Neuronal stem cell (in vitro differentiated cells): Measurements from ENCODE around the gene DHRS1.

Experiments
- DNase-seq: peaks from one replicate; pipeline ENCODE4 v3.0.0-alpha.2; 2013; ENCODE audit warnings: low spot score
- H2AFZ ChIP-seq: one replicate; pipeline ENCODE4 v1.6.1; 2013; ENCODE audit warnings: mild to moderate bottlenecking, low read length, inconsistent platforms
- H2AK5ac ChIP-seq: 2 replicates; pipeline ENCODE4 v1.6.1; 2013; ENCODE audit warnings: low read depth, mild to moderate bottlenecking, inconsistent platforms, low read length, moderate library complexity, mixed read lengths
- H2BK120ac ChIP-seq: 2 replicates; pipeline ENCODE4 v1.6.1; 2013; ENCODE audit warnings: low read depth, mild to moderate bottlenecking, inconsistent platforms, low read length, moderate library complexity, mixed read lengths
- H2BK12ac ChIP-seq: one replicate; pipeline ENCODE4 v1.6.1; 2013; ENCODE audit warnings: low read length, inconsistent platforms
- H2BK15ac ChIP-seq: 2 replicates; pipeline ENCODE4 v1.6.1; 2013; ENCODE audit warnings: mild to moderate bottlenecking, low read length, inconsistent platforms, mixed read lengths
- H2BK5ac ChIP-seq: one replicate; pipeline ENCODE4 v1.6.1; 2013; ENCODE audit warnings: inconsistent platforms, mild to moderate bottlenecking, low read length, moderate library complexity
- H3K14ac ChIP-seq: one replicate; pipeline ENCODE4 v1.6.1; 2013; ENCODE audit warnings: low read length, inconsistent platforms
- H3K18ac ChIP-seq: 2 replicates; pipeline ENCODE4 v1.6.1; 2013; ENCODE audit warnings: low read length, inconsistent platforms
- H3K23ac ChIP-seq: 2 replicates; pipeline ENCODE4 v1.6.1; 2013; ENCODE audit warnings: low read depth, mild to moderate bottlenecking, mixed read lengths, low read length, inconsistent platforms; ENCODE audit not compliant: poor library complexity
- H3K27ac ChIP-seq: replicated peaks from 3 replicates; pipeline ENCODE4 v1.5.1; 2013; ENCODE audit warnings: low read length, inconsistent platforms
- H3K27me3 ChIP-seq, 3 experiments: 2 replicates each; pipeline ENCODE4 v1.6.1; 2013; ENCODE audit warnings: low read length in 3 of 3, mild to moderate bottlenecking in 2 of 3, inconsistent platforms in 1 of 3, low read depth in 1 of 3, mixed read lengths in 1 of 3, moderate library complexity in 1 of 3; ENCODE audit not compliant: control insufficient read depth in 3 of 3, insufficient read depth in 3 of 3
- H3K36me3 ChIP-seq, 2 donors: replicated peaks in 1 of 2; 2 replicates each; pipeline ENCODE4 v1.6.1; 2013; ENCODE audit warnings: low read length in 2 of 2; ENCODE audit not compliant: control insufficient read depth in 2 of 2, insufficient read depth in 2 of 2
- H3K4ac ChIP-seq: 2 replicates; pipeline ENCODE4 v1.6.1; 2013; ENCODE audit warnings: inconsistent platforms, mild to moderate bottlenecking, low read length, moderate library complexity
- H3K4me1 ChIP-seq, 2 donors: 1 replicate in 1 of 2; 2 replicates in 1 of 2; pipeline ENCODE4 v1.6.1; 2013; ENCODE audit warnings: low read length in 2 of 2, low read depth in 1 of 2; ENCODE audit not compliant: control insufficient read depth in 2 of 2, insufficient read depth in 1 of 2
- H3K4me2 ChIP-seq: one replicate; pipeline ENCODE4 v1.6.1; 2013; ENCODE audit warnings: mild to moderate bottlenecking, low read length, inconsistent platforms; ENCODE audit not compliant: insufficient read depth, poor library complexity, severe bottlenecking
- H3K4me3 ChIP-seq, 2 donors: 2 replicates each; pipeline ENCODE4 v1.5.1; 2013; ENCODE audit warnings: low read length in 2 of 2, mild to moderate bottlenecking in 2 of 2, inconsistent platforms in 1 of 2, moderate library complexity in 1 of 2
- H3K79me1 ChIP-seq: one replicate; pipeline ENCODE4 v1.6.1; 2013; ENCODE audit warnings: low read depth, mild to moderate bottlenecking, inconsistent platforms, low read length, moderate library complexity
- H3K9ac ChIP-seq: one replicate; pipeline ENCODE4 v1.6.1; 2013; ENCODE audit warnings: mild to moderate bottlenecking, low read depth, low read length, inconsistent platforms; ENCODE audit not compliant: poor library complexity
- H3K9me3 ChIP-seq, 2 donors: replicated peaks in 1 of 2; 2 replicates each; pipeline versions ENCODE3 to v1.6.1; 2013; ENCODE audit warnings: low read length in 2 of 2, mild to moderate bottlenecking in 2 of 2, inconsistent platforms in 1 of 2, low read depth in 1 of 2, mixed read lengths in 1 of 2, moderate library complexity in 1 of 2; ENCODE audit not compliant: control insufficient read depth in 2 of 2, insufficient read depth in 1 of 2
- H4K8ac ChIP-seq: one replicate; pipeline ENCODE4 v1.6.1; 2013; ENCODE audit warnings: low read depth, mild to moderate bottlenecking, inconsistent platforms, low read length, moderate library complexity
- H4K91ac ChIP-seq: one replicate; pipeline ENCODE4 v1.6.1; 2013; ENCODE audit warnings: low read length, low read depth, mild to moderate bottlenecking, inconsistent platforms; ENCODE audit not compliant: poor library complexity
- WGBS, 2 donors: extraction: QIAGEN DNeasy Blood & Tissue Kit; methylation state at CpG; one replicate each; pipeline ENCODE4 v1.1.7; 2013; ENCODE audit warnings: missing lambda C conversion rate in 2 of 2, mixed read lengths in 1 of 2; ENCODE audit not compliant: insufficient read length in 2 of 2, insufficient replicate concordance in 1 of 2; ENCODE audit errors: extremely low coverage in 2 of 2; 5-methylcytosine and 5-hydroxymethylcytosine counted together

The DHRS1 gene

DNA sequence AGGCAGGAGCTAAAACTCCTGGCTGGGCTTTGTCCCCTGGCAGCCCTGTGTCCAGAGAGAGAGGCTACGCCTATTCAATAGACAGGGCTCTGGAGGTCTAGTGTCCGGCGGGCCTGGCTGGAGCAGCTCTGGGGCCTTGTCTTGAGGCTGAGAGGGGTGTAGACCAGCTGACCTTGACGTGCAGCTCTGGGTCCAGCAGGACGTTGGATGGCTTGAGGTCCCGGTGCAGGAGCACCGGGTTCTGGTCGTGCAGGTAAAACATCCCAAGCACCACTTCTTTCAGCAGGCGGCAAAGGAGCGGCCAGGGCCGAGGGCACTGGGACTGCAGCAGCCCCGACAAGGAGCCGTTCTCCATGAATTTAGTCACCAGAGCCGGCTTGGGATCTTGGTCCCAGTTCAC is 39.3 kb upstream of the DHRS1 start:
- no peak for DNase-seq
- H3K4me1 ChIP-seq, result peaks cover 4 to 12% of the 10 kb centered on the region in 2 donors
- no peak overlapping the region for H2AK5ac ChIP-seq
- H3K23ac ChIP-seq, result no peak overlapping the region
- H2BK120ac ChIP-seq, result no peak overlapping the region
- H3K79me1 ChIP-seq, result no peaks in the 10 kb centered on the region
- no peak overlapping the region for H4K91ac ChIP-seq
- peak overlapping the region in 1 of 2 donors; percentile 69 for H3K4me3 ChIP-seq
- H3K36me3 ChIP-seq, result no peaks in the 10 kb centered on the region
- H3K4ac ChIP-seq, result no peak overlapping the region
- no peak overlapping the region for H3K18ac ChIP-seq
- no peak overlapping the region for H2BK12ac ChIP-seq
- no peak overlapping the region for H3K4me2 ChIP-seq
- H4K8ac ChIP-seq, result no peak overlapping the region
- H2BK15ac ChIP-seq, result no peak overlapping the region
- H3K9me3 ChIP-seq, result no peaks in the 10 kb centered on the region
- no CpG with 5 or more reads among the region's 14 CpGs for WGBS, 2 donors
- H2BK5ac ChIP-seq, result no peak overlapping the region
- no peak overlapping the region for H3K27ac ChIP-seq
- H3K14ac ChIP-seq, result no peak overlapping the region
- H2AFZ ChIP-seq, result no peak overlapping the region
- H3K9ac ChIP-seq, result no peak overlapping the region
- H3K27me3 ChIP-seq, result peaks cover 34 to 94% (median 78%) of the 10 kb centered on the region in 3 experiments

DNA sequence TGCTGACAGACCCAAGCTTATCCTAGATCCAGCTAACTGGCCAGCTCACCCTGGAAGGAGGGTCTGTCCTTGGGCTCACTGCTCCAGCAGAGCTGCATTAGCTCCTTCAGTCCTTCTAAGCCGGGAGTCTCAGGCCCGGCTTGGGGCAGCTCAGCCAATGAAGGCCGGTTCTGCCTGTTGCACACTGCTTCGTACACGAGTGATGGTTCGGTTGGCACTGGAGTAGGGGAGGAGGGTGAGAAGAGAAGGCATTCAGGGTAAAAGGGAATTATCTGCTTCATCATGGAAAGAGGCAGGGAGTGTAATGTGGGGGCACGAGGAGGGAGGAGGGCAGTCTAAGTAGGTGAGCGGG is 38.2 kb upstream of the DHRS1 start:
- Histone ChIP-seq H3K4ac (no peak overlapping the region), H3K18ac (no peak overlapping the region), H4K8ac (no peak overlapping the region), H2AFZ (no peak overlapping the region), H2AK5ac (no peak overlapping the region), H3K14ac (no peak overlapping the region), H3K4me3 (no peak overlapping the region), H3K9me3 (no peaks in the 10 kb centered on the region), H2BK15ac (no peak overlapping the region), H2BK120ac (no peak overlapping the region), H4K91ac (no peak overlapping the region), H3K4me1 (peaks cover 4 to 16% of the 10 kb centered on the region in 2 donors), H3K4me2 (no peak overlapping the region), H2BK12ac (no peak overlapping the region), H3K79me1 (no peaks in the 10 kb centered on the region), H3K36me3 (no peaks in the 10 kb centered on the region), H3K9ac (no peak overlapping the region), H3K27me3 (peaks cover 38 to 95% (median 89%) of the 10 kb centered on the region in 3 experiments), H3K23ac (no peak overlapping the region), H3K27ac (no peak overlapping the region), H2BK5ac (no peak overlapping the region)
- WGBS, 2 donors, result no CpG with 5 or more reads among the region's 8 CpGs
- no peak for DNase-seq

GRCh38 chr14:24337144-24337823 is 37.7 kb upstream of the DHRS1 start:
- no peak overlapping the region for H4K91ac ChIP-seq
- H3K4me1 ChIP-seq, result peaks cover 5 to 20% of the 10 kb centered on the region in 2 donors
- H3K4me3 ChIP-seq, result no peak overlapping the region
- no peak overlapping the region for H2BK120ac ChIP-seq
- H3K4ac ChIP-seq, result no peak overlapping the region
- H3K27me3 ChIP-seq, result peaks cover 38 to 97% (median 94%) of the 10 kb centered on the region in 3 experiments
- no peaks in the 10 kb centered on the region for H3K79me1 ChIP-seq
- H3K9me3 ChIP-seq, result no peaks in the 10 kb centered on the region
- H3K23ac ChIP-seq, result no peak overlapping the region
- H4K8ac ChIP-seq, result no peak overlapping the region
- no peak overlapping the region for H3K9ac ChIP-seq
- WGBS, 2 donors, result no CpG with 5 or more reads among the region's 7 CpGs
- no peak overlapping the region for H2BK5ac ChIP-seq
- no peak overlapping the region for H2BK12ac ChIP-seq
- H3K27ac ChIP-seq, result no peak overlapping the region
- no peaks in the 10 kb centered on the region for H3K36me3 ChIP-seq
- H3K4me2 ChIP-seq, result no peak overlapping the region
- H2BK15ac ChIP-seq, result no peak overlapping the region
- no peak overlapping the region for H3K14ac ChIP-seq
- no peak overlapping the region for H2AK5ac ChIP-seq
- H3K18ac ChIP-seq, result no peak overlapping the region
- DNase-seq, result no peak
- no peak overlapping the region for H2AFZ ChIP-seq

DNA sequence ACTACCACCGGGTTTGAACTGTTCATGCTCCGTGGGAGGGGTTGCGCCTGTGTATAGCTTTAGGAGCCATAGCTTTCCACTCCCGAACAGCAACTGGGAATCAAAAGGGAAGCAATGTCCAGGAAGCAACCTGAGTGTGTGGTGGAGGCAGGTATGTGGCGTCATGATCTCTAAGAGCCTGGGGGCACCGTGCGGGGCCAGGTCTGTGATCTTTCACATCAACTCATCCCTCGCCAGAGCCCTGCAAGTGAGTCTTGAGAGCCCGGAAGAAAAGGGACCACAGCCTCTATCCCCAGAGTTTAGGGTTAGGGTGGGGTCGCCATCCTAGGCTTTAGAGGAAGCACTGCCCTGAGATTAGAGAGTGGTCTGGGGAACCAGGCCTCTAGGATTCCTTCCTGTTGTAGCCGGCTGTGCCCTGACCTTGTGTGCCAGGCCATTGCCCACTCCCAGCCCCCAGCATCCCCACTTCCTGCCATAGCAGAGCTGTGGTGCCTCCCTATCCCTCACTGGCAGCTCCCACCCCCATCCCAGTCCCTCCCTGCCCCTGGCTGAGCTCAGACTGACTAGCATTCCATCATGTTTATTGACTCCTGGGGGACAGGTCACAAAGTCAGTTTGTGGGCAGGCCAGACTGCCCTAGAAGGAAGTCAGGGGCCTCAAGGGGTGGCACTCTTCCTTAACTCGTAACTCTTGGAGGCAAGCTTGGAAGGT is 36.0 kb upstream of the DHRS1 start:
- no peak overlapping the region for H2BK15ac ChIP-seq
- H3K4me1 ChIP-seq, result peaks cover 5 to 21% of the 10 kb centered on the region in 2 donors
- no CpG with 5 or more reads among the region's 12 CpGs for WGBS, 2 donors
- H3K9ac ChIP-seq, result no peak overlapping the region
- H3K4me3 ChIP-seq, result no peak overlapping the region
- H2AK5ac ChIP-seq, result no peak overlapping the region
- H3K27me3 ChIP-seq, result peaks cover 35 to 100% (median 99%) of the 10 kb centered on the region in 3 experiments
- H2BK5ac ChIP-seq, result no peak overlapping the region
- no peak for DNase-seq
- no peaks in the 10 kb centered on the region for H3K79me1 ChIP-seq
- no peak overlapping the region for H3K27ac ChIP-seq
- H2AFZ ChIP-seq, result no peak overlapping the region
- no peaks in the 10 kb centered on the region for H3K9me3 ChIP-seq
- no peaks in the 10 kb centered on the region for H3K36me3 ChIP-seq
- no peak overlapping the region for H3K23ac ChIP-seq
- peak overlapping the region; percentile 52 for H3K18ac ChIP-seq
- H3K4ac ChIP-seq, result no peak overlapping the region
- no peak overlapping the region for H2BK120ac ChIP-seq
- no peak overlapping the region for H4K8ac ChIP-seq
- no peak overlapping the region for H3K4me2 ChIP-seq
- no peak overlapping the region for H4K91ac ChIP-seq
- H2BK12ac ChIP-seq, result no peak overlapping the region
- H3K14ac ChIP-seq, result no peak overlapping the region
